Activated CD4-positive, alpha-beta T cell treated with anti-CD3 and anti-CD28 coated beads for 48 hours (primary cell): Measurements from ENCODE around the gene EIF2A.
A peak's percentile ranks its signal among the peaks of the same experiment; 100 is the strongest.
"Not testable (repeated sequence)": the region's sequence is repeated elsewhere in the genome, so short reads cannot be mapped to it uniquely, and the experiment has no call there.

Experiments used
- DNase-seq: peaks from one replicate; pipeline ENCODE4 v3.0.0-alpha.2; 2020

The EIF2A gene

GRCh38 chr3:150603153-150603979 lies 56.8 kb downstream of the EIF2A start, which contains the start of gene SELENOT:
Gene SELENOT (plus strand): TSS chr3:150603321. CDS start chr3:150603363, 42 bp downstream.
- DNase-seq: peak; percentile 95

- DNase-seq: no peak
Measured at GRCh38 chr3:150603980-150604319, 57.4 kb downstream of the EIF2A start.

- no peak for DNase-seq
Measured at GRCh38 chr3:150605998-150606641, 59.5 kb downstream of the EIF2A start.

- no peak for DNase-seq
Measured at GRCh38 chr3:150607267-150608065, 60.9 kb downstream of the EIF2A start.

- no peak for DNase-seq
Measured at GRCh38 chr3:150609988-150610387, 63.4 kb downstream of the EIF2A start.

GRCh38 chr3:150610785-150611184 lies 64.2 kb downstream of the EIF2A start:
- DNase-seq: no peak

- DNase-seq: no peak
Measured at GRCh38 chr3:150611666-150612065, 65.1 kb downstream of the EIF2A start.

- no peak for DNase-seq
Measured at GRCh38 chr3:150612494-150612893, 65.9 kb downstream of the EIF2A start.

GRCh38 chr3:150613034-150613433 lies 66.4 kb downstream of the EIF2A start:
- no peak for DNase-seq

- DNase-seq: no peak
Measured at GRCh38 chr3:150613709-150614480, 67.3 kb downstream of the EIF2A start.

GRCh38 chr3:150620002-150620689 lies 73.6 kb downstream of the EIF2A start:
- DNase-seq: no peak

GRCh38 chr3:150622955-150623354 lies 76.4 kb downstream of the EIF2A start:
- DNase-seq: not testable (repeated sequence)

- DNase-seq: no peak
Measured at GRCh38 chr3:150623945-150624344, 77.4 kb downstream of the EIF2A start.

- DNase-seq: no peak
Measured at GRCh38 chr3:150626148-150626930, 79.8 kb downstream of the EIF2A start.

- no peak for DNase-seq
Measured at GRCh38 chr3:150627557-150627956, 81.0 kb downstream of the EIF2A start.

GRCh38 chr3:150631515-150632221 lies 85.1 kb downstream of the EIF2A start:
- DNase-seq: no peak

GRCh38 chr3:150635076-150635475 lies 88.5 kb downstream of the EIF2A start:
- no peak for DNase-seq

GRCh38 chr3:150635526-150635925 lies 88.9 kb downstream of the EIF2A start:
- no peak for DNase-seq
